Heart left ventricle (tissue), 16 donors: Measurements from ENCODE around the gene OPCML. TPM values are rescaled to one million over a fixed set of nuclear protein-coding genes. Genes with fewer than 3 reads are reported as not detected.

Experiments used
- ATAC-seq, 4 donors: fragments of 200-7000 bp; cut with Tn5 transposase; one replicate each; pipeline ENCODE4 v1.9.1; 2020 to 2022; ENCODE audit warnings: moderate library complexity in 4 of 4, mild to moderate bottlenecking in 3 of 4, moderate number of reproducible peaks in 1 of 4
- DNase-seq, 5 donors: peaks; one replicate each; pipeline ENCODE4 v3.0.0-alpha.2; 2020
- H3K27ac ChIP-seq, 12 donors: fragments of 200-600 bp; sonication (generic) in 4 of 12; one replicate each; pipeline versions ENCODE4 v1.5.0 to v1.8.0; 2016 to 2022; ENCODE audit warnings: mild to moderate bottlenecking in 2 of 12
- H3K27me3 ChIP-seq, 9 donors: fragments of 200-600 bp; sonication (generic) in 2 of 9; one replicate each; pipeline versions ENCODE4 v1.5.1 to v1.8.0; 2016 to 2022; ENCODE audit warnings: mild to moderate bottlenecking in 3 of 9
- H3K36me3 ChIP-seq, 9 donors: fragments of 200-600 bp; sonication (generic) in 2 of 9; one replicate each; pipeline versions ENCODE4 v1.5.0 to v1.8.0; 2018 to 2022; ENCODE audit warnings: mild to moderate bottlenecking in 2 of 9
- H3K4me1 ChIP-seq, 12 donors: fragments of 200-600 bp; sonication (generic) in 4 of 12; one replicate each; pipeline versions ENCODE4 v1.5.0 to v1.8.0; 2016 to 2022; ENCODE audit warnings: mild to moderate bottlenecking in 3 of 12
- H3K4me3 ChIP-seq, 12 donors: fragments of 200-600 bp; sonication (generic) in 4 of 12; one replicate each; pipeline versions ENCODE4 v1.5.0 to v1.8.0; 2017 to 2022; ENCODE audit warnings: mild to moderate bottlenecking in 9 of 12, moderate library complexity in 4 of 12
- H3K9me3 ChIP-seq, 12 donors: fragments of 200-600 bp; sonication (generic) in 4 of 12; one replicate each; pipeline versions ENCODE4 v1.5.0 to v1.8.0; 2016 to 2022; ENCODE audit warnings: mild to moderate bottlenecking in 1 of 12
- CTCF ChIP-seq, 12 donors: fragments of 200-600 bp; sonication (generic) in 4 of 12; IDR thresholded peaks; one replicate each; pipeline versions ENCODE4 v1.5.0 to v1.8.0; 2018 to 2022; ENCODE audit warnings: antibody characterized with exemption in 12 of 12, mild to moderate bottlenecking in 5 of 12
- POLR2A ChIP-seq, 2 donors: fragments of 450-650 bp; IDR thresholded peaks; one replicate each; pipeline ENCODE4 v1.6.1; 2017; ENCODE audit warnings: antibody characterized with exemption in 2 of 2, mild to moderate bottlenecking in 2 of 2, moderate library complexity in 2 of 2
- WGBS, 4 donors: extraction: QIAGEN DNeasy Blood & Tissue Kit in 2 of 4; methylation state at CpG; one replicate each; pipeline versions ENCODE4 v1.1.5 to v1.1.7; 2013 to 2018; 5-methylcytosine and 5-hydroxymethylcytosine counted together
- intact Hi-C, 10 donors: fragments of 100-400 bp; cut with DNase I; formaldehyde crosslinking; loops; one replicate each; pipeline versions ENCODE4 v1.11.1 to v1.14.2; 2022
- polyA plus RNA-seq, 2 donors: library from polyadenylated mRNA; stranded (reverse); fragments of 200-250 nt; gene quantifications; one replicate each; pipeline ENCODE4 v1.2.3, GENCODE V29; 2013
- total RNA-seq, 9 donors: library from RNA; depleted of rRNA in 2 of 9; stranded (reverse); fragments of >200 nt in 2 of 9; fragmentation: NEBNext Ultra II Directional in 3 of 9; extraction: Animal tissue kit (Norgen Biotek cat#: 25700) in 3 of 9; gene quantifications; one replicate each; pipeline versions ENCODE4 v1.1.0 to v1.2.4, GENCODE V29; 2016 to 2023
- donor health status: ischemic (EF 13 %, LVEDD 7.1; RV severe dilation, severe dysfunction).
- donor health status: healthy with polysubstance abuse.
- donor health status: DM: no; HTN: yes; CAD: no.
- donor health status: DM: no; HTN: no; CAD: no.
- donor health status: ischemic (EF 25% LVEDD 6.9; RV normal size, moderate dysfunction).
- donor health status: ischemic (EF 25% LVEDD 5.7; RV mildly dilated, moderate dysfunction).
- donor health status: healthy.
- donor health status: DM: yes; HTN: yes; CAD: no.
- donor health status: ischemic (EF 35%, LVEDD 5.7; RV mildly dilated, moderate dysfunction).
- donor health status: nonischemic (EF 11% LVEDD 7.7; RV severe dilation, severe dysfunction).
- donor health status: DM: yes; HTN: yes; CAD: no.
- donor health status: PGD.
- donor health status: ischemic (EF 29% LVEDD 5.4; RV normal size, mild dysfunction).
- donor health status: nonischemic (EF 23%, LVEDD 6.1; RV moderate dilation, normal function).

OPCML gene
- total and polyA plus RNA-seq, 11 donors, result 0.04 to 1.3 (median 0.23) TPM; not detected in 3

GRCh38 chr11:132864811-132865576, 667.3 kb downstream of the OPCML start:
- Histone ChIP-seq H3K27ac (no peak overlapping the region), H3K4me3 (no peak overlapping the region), H3K36me3 (no peaks in the 10 kb centered on the region), H3K27me3 (peaks cover 0 to 4% (median 0%) of the 10 kb centered on the region in 9 donors), H3K4me1 (no peaks in the 10 kb centered on the region), H3K9me3 (no peaks in the 10 kb centered on the region)
- intact Hi-C loops, result no loop called here
- TF ChIP-seq CTCF (IDR thresholded peaks at IDR 0.05) (no peak), POLR2A (IDR thresholded peaks at IDR 0.05) (no peak)
- WGBS, 4 donors, result 91 to 94% (median 93%) methylated on average over 17 of the region's 17 CpGs
- DNase-seq (no peak), ATAC-seq (no peak)

- DNase-seq (no peak), ATAC-seq (no peak)
- intact Hi-C loops, result no loop called here
- Histone ChIP-seq H3K4me1 (no peaks in the 10 kb centered on the region), H3K27me3 (no peaks in the 10 kb centered on the region), H3K36me3 (no peaks in the 10 kb centered on the region), H3K27ac (no peak overlapping the region), H3K4me3 (no peak overlapping the region), H3K9me3 (no peaks in the 10 kb centered on the region)
- TF ChIP-seq POLR2A (IDR thresholded peaks at IDR 0.05), result no peak
- no peak for TF ChIP-seq CTCF (IDR thresholded peaks at IDR 0.05)
- WGBS, 4 donors, result 80 to 91% (median 82%) methylated on average over 5 of the region's 5 CpGs
Observed at GRCh38 chr11:132862933-132863332, 669.4 kb downstream of the OPCML start.

- Histone ChIP-seq H3K4me1 (no peaks in the 10 kb centered on the region), H3K9me3 (no peaks in the 10 kb centered on the region), H3K27ac (no peak overlapping the region), H3K27me3 (no peaks in the 10 kb centered on the region), H3K36me3 (no peaks in the 10 kb centered on the region), H3K4me3 (no peak overlapping the region)
- intact Hi-C loops, result no loop called here
- WGBS, 4 donors, result 83 to 91% (median 89%) methylated on average over 5 of the region's 5 CpGs
- TF ChIP-seq CTCF (IDR thresholded peaks at IDR 0.05) (no peak), POLR2A (IDR thresholded peaks at IDR 0.05) (no peak)
- ATAC-seq, result no peak
- no peak for DNase-seq
Observed at GRCh38 chr11:132862137-132862536, 670.2 kb downstream of the OPCML start.

- Histone ChIP-seq H3K4me1 (no peaks in the 10 kb centered on the region), H3K36me3 (no peaks in the 10 kb centered on the region), H3K4me3 (no peak overlapping the region), H3K27me3 (no peaks in the 10 kb centered on the region), H3K9me3 (peaks cover 0 to 8% (median 0%) of the 10 kb centered on the region in 12 donors), H3K27ac (no peak overlapping the region)
- WGBS, 4 donors, result 72 to 79% (median 77%) methylated on average over 6 of the region's 6 CpGs
- intact Hi-C loops, result no loop called here
- DNase-seq (no peak), ATAC-seq (no peak)
- no peak for TF ChIP-seq CTCF (IDR thresholded peaks at IDR 0.05)
- TF ChIP-seq POLR2A (IDR thresholded peaks at IDR 0.05), result no peak
Observed at GRCh38 chr11:132859306-132859705, 673.0 kb downstream of the OPCML start.
